ENCODE data around the gene DOCK4. TPM values are rescaled to one million over a fixed set of nuclear protein-coding genes. Genes with fewer than 3 reads are reported as not detected.

DOCK4 gene
- total RNA-seq, 1 experiment from 2014 or later = 0.07 TPM

DNA sequence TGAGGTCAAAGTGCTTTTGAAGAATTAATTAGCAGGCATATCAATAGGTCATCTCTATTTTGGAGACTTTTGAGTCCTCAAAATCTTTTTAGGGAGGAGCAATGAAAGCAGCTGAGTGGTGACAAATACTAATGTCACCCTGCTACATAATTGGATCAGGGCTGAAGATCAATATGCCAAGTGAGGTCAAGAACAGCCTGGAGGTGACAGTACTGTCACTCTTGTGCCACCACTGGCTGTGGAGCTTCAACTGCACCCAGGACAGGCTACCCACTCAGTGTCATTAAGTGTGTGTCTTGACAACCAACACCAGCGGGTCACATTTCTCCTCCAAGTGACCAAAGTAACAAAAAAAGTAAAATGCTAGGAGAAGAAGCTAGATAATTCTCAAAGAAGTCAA, 167.8 kb downstream of the DOCK4 start:
- in situ Hi-C loops (cut with HindIII; ENCODE audit: low sequenced_read_pairs) = no loop called here
- no peak for DNase-seq (ENCODE audit: low spot score)

DNA sequence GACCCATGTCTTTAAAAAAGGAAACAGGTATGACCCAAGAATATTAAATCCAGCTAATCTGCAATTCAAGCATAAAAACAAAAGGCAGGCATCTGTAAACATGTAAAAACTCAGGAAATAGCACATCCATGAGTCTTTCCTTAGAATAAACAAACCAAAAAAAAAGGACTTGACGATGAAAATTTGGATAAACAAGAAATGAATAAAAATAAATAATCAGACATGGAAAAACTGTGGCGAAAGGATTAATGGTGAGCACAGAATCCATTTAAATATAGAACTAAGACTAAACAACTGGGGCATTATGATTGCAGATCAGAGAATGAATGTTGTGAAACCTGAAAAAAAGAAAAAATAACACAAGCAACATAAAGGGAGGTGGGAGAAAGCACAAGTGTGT, 170.1 kb downstream of the DOCK4 start:
- in situ Hi-C loops (cut with HindIII; ENCODE audit: low sequenced_read_pairs) = no loop called here
- DNase-seq (ENCODE audit: low spot score) = no peak

DNA sequence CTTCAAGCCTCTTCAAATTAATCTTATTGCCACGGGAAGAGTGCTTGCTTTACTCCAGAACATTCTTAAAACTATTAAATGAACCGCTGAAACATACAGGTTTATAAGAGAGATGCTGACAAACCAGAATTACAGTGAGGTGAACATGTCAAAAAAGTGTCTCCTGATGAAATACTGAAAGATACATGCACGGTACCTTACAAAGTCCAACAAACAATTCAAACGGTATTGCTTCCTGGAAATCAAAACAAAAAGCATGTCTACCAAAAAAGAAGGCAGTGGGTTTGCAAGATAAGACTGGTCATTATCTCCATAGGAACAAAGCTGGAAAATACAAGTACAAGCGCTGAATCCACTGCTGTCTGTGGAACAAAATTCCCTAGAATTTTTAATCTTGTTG, 174.5 kb downstream of the DOCK4 start:
- no peak for DNase-seq (ENCODE audit: low spot score)
- in situ Hi-C loops (cut with HindIII; ENCODE audit: low sequenced_read_pairs) = no loop called here

DNA sequence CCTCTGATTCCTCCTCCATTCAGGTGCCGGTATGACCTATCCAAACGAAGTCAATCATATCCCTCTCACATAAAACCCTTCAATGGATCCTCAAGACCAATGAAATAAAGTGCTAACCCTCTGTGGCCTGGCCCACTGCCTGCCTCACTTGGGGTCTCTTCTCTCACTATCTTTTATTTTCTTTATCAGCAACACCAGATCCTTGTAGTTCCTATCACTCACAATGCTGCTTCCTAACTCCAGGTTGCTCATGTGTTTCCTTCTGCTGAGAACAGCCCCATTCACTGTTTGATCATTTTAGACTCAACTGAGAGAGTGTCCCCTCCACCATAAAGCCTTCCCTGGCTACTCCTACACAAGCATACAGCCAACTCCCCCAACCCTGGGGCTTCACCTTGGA, 180.6 kb downstream of the DOCK4 start:
- in situ Hi-C loops (cut with HindIII; ENCODE audit: low sequenced_read_pairs) = no loop called here
- no peak for DNase-seq (ENCODE audit: low spot score)

DNA sequence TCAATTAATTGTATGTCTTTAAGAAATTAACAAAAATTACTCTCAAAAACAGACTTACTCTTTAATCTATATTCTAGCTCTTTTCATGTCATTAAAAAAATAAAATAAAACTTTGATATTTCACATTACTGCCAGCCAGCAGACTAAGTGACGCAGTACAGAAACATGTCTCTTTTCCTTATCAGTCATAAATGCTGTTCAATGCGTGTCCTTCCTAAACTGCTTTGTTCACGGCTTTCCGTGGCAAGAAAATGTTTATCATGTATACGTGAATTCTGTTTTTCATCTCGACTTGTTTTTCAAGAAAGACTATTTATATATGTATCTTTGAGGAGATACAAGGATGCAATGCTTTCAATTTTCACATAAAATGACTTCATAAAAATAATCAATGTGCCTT, 182.4 kb downstream of the DOCK4 start:
- in situ Hi-C loops (cut with HindIII; ENCODE audit: low sequenced_read_pairs) = no loop called here
- no peak for DNase-seq (ENCODE audit: low spot score)

DNA sequence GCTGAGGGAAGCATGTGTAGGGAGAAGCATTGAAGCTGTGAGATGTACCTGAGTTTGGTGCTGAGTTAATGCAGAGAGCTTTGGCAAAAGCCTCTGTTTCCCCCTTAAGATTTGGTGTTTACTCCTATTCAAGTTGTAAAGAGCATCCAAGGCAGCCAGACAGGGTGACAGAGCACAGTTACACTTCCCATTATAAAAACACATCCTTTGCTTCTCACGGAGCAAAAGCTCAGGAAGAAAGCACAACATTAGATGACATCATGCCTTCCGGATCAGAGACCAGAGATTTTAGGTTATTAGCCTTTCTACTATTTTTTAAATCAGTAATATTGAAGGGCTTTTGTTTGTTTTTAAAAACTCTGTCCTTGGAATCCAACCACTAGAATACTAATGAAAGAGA, 182.9 kb downstream of the DOCK4 start:
- DNase-seq (ENCODE audit: low spot score) = no peak
- in situ Hi-C loops (cut with HindIII; ENCODE audit: low sequenced_read_pairs) = no loop called here

DNA sequence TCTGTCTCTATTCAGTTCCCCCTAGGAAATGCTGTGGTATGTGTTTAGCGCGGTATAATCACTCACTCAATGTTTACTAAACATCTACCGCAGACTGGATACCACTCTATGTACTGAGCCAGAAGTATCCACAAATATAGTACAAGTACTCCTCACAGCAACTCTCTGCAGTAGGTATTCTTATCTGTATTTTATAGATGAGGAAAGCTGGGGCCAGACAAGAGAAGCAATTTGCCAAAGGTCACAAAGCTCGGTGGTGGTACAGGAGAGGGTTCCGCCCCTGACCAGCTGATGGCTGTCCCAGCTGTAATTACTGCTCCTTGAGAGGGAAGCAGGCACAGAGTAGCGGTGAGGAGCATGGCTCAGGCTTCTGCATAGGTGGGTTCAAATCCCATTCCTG, 184.1 kb downstream of the DOCK4 start:
- in situ Hi-C loops (cut with HindIII; ENCODE audit: low sequenced_read_pairs) = no loop called here
- no peak for DNase-seq (ENCODE audit: low spot score)

DNA sequence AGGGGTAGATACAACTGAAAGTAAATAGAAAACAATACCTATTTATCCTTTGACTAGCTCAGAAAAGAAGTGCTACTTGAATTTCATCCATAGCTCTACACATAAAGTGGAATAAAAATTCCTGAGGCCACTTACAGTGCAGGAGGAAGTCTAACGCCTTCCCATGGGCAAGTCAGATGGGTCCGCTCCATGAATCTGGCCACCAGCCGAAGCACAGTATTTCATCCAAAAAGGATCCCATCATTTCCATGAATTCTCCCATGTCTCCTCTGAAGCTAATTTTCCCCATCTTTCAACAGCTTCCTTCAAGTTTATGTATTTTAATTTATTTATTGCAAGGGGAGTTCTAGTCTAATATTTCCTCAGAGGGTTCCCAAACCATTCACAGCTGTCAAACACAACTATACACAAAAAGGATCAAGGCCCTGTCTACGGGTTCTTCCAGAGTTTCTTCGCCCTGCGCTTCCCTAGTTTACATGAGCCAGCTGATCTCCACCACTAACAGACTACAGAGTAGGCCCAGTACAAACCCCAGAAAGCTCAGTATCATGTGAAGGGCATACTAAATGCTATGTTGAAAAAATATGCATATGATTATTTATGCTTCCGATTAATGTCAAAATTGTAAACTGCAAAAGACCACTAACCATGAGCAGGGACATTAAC, 184.7 kb downstream of the DOCK4 start:
- in situ Hi-C loops (cut with HindIII; ENCODE audit: low sequenced_read_pairs) = no loop called here

DNA sequence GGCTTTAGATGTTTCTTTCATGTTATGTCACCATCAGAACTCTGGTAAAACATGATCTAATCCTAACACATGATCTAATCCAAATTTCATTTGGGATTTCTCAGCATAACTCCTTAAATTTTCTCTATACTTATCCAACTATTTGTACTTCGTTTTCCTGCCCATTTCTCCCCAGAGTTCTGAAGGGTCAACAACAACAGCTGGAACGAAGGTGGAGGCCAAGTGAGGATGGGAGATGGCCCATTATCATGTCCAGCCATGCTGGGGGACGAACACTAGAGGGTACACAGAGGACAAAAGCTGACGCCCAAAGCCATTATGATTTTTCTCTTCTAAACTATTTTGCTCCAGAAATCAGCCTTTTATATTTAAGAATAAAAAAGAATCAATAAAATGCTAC, 185.4 kb downstream of the DOCK4 start:
- DNase-seq (ENCODE audit: low spot score) = no peak
- in situ Hi-C loops (cut with HindIII; ENCODE audit: low sequenced_read_pairs) = no loop called here

More for the DNA sequence above, 184.7 kb downstream of the DOCK4 start:
- peak; percentile 85 for DNase-seq (ENCODE audit: low spot score)

DNA sequence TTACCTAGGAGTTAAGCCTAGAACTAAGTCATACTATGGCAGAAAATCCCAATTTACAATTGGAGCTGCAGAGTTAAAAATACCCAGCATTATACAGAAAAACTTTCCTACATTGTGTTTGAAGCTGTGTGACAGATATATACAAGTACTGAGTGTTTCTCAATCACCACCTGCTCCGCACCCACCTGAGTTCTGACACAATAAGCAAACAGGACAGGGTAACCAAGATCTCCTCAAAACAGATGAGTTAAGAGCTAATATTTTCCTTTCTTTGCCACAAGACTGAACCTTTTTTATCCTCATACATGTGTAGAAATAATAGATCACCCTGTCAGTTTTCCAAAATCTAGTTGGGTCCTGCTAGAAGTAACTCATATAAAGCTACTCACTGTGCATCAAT, 186.3 kb downstream of the DOCK4 start:
- in situ Hi-C loops (cut with HindIII; ENCODE audit: low sequenced_read_pairs) = no loop called here
- no peak for DNase-seq (ENCODE audit: low spot score)

DNA sequence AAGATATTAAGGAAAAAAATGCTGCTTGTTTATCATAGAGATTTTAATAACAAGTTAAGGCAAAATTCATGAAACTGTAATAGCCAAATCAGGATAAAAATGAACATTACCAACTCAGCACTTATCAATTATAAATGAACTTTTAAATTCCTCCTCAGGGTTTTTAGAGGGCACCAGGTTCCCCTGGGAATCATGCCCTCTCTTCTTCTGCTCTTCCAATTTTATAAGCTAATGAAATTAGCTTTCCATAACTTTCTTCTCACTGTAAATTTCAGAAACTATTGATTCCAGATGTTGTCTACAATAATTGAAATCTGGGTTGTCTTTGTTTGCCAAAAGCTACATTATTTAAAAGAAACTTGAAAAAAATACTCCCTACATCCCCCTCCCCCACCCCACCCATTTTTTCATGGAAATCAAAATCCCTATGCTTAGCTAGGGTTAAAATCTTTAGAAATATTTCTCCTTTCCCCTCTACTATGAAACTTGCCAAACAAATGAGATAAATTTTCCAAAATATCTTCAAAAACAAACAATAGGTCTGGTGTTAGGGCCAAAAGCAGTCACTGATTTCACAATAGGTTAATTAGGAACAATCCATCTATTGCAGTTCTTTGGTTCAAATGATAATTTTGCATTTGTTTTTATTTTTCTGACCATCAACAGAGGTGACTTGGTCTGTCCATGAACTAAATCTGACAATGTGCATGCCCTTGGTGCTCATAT, 187.7 kb downstream of the DOCK4 start:
- in situ Hi-C loops (cut with HindIII; ENCODE audit: low sequenced_read_pairs) = no loop called here
- no peak for DNase-seq (ENCODE audit: low spot score)

DNA sequence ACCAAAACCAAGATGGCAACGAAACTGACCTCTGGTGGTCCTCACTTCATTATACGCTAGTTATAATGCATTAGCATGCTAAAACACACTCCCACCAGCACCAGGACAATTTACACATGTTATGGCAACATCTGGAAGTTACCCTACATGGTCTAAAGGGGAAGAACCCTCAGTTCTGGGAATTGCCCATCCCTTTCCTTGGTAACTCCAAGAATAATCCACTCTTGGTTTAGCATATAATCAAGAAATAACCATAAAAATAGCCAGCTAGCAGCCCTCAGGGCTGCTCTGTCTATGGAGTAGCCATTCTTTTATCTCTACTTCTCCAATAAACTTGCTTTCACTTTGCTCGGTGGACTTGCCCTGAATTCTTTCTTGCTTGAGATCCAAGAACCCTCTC, 191.1 kb downstream of the DOCK4 start:
- in situ Hi-C loops (cut with HindIII; ENCODE audit: low sequenced_read_pairs) = no loop called here
- no peak for DNase-seq (ENCODE audit: low spot score)

DNA sequence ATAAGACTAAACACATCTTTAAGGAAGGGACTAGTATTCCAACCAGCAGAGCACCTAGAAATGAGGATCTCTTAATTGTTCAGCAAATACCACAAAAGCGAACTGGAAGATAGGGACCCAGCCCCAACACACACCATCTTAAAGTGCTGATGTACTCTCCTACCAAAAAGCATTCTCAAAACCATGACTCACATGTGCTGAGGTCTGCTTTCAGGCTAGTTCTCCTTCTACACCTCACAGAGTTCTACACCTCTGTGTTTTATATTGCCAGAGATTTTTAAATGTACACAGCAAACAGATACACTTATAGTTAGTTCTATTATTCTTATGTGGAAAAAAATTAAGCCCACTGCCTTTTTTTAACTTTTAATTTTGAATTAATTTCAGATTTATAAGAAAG, 191.9 kb downstream of the DOCK4 start:
- in situ Hi-C loops (cut with HindIII; ENCODE audit: low sequenced_read_pairs) = no loop called here
- no peak for DNase-seq (ENCODE audit: low spot score)

DNA sequence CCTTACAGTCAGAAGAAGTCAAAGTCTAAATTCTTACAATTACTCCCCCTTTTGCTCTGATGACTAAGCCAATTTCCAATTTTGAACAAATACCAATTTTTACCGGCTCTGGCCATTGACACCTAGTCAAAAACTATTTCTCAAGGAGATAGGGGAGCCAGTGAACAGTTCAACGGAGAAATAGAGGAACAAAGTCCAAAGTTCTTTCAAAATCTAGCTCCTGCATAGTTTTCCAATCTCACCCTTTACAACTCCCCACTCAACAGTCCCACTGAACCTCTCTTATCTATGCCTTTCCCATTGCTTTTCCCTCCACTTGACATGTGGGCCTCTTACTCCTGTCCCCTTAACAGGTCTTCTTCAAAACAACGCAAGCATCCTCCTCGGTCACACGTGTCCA, 192.9 kb downstream of the DOCK4 start:
- in situ Hi-C loops (cut with HindIII; ENCODE audit: low sequenced_read_pairs) = no loop called here
- DNase-seq (ENCODE audit: low spot score) = no peak

DNA sequence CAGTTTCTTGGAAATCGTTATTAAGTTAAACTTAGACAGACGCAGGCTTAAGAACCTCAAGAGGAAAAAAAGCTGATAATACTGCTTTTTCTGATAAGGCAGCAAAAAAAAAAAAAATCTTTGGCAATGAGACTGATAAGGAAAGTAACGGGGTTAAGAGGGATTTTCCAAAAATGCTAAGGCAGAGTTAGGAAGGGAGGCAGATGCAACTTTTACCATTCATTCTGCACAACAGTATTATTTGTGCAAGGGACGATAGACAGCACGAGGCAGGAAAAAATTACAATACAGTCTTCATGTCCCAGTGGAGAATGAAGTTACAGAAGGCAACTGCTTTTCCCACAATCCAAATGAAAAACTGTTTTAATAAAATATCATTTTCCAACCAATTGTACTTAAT, 194.0 kb downstream of the DOCK4 start:
- no peak for DNase-seq (ENCODE audit: low spot score)
- in situ Hi-C loops (cut with HindIII; ENCODE audit: low sequenced_read_pairs) = no loop called here

DNA sequence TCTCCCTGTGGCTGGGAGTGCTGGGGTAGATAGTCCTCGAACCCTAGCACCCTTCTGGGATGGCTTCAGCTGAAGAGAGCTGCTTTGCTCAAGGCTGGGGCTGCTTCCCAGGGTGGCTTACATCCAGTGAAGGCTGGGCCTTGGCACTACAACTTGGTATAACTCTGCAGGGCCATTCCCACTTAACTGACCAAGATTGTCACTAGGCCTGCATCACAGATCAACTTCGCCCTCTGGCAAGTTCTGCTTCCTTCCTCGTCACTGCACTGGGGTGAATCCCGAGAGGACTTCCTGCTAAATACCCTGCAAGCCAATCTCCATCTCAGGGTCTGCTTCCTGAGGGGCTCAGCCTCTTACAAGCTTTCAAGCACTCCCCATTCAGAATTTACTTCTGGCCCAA, 195.2 kb downstream of the DOCK4 start:
- in situ Hi-C loops (cut with HindIII; ENCODE audit: low sequenced_read_pairs) = no loop called here
- no peak for DNase-seq (ENCODE audit: low spot score)

DNA sequence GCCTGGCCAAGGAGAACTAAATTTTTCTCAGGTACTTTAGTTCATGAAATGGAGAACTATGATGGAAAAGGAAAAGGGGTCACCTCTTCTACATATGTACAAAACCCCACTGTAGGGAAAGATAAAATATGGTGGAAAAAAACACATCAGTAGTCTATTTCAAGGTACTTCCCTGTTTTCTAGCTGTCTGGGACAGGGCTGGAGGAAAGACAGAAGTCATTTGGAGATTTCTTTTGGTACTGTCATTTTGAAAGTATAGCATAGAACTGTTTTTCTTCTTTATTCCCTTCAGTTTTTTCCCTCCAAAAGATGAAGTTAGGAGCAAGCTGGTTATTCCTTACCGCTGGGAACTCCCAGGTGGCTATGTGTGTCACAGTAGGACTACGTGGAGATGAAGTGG, 196.1 kb downstream of the DOCK4 start:
- in situ Hi-C loops (cut with HindIII; ENCODE audit: low sequenced_read_pairs) = no loop called here
- DNase-seq (ENCODE audit: low spot score) = no peak

DNA sequence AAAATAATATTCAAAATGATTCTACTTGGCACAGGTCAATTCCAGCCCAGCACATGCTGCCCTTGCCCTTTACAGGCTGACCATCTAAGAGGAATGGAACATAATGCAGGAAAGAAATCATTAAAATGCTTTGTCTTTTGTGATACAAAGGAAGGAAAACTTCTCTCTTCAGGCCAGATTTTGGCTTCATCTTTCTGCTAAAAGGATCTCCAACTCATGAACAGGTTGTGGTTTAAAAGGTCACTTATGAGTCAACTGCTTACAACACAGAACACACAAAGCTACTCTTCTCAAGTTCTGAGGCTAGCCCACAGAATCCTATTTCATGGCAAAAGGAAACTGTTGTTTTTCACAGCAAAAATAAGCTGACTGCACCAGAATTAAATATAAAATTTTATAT, 197.1 kb downstream of the DOCK4 start:
- in situ Hi-C loops (cut with HindIII; ENCODE audit: low sequenced_read_pairs) = no loop called here
- DNase-seq (ENCODE audit: low spot score) = no peak

DNA sequence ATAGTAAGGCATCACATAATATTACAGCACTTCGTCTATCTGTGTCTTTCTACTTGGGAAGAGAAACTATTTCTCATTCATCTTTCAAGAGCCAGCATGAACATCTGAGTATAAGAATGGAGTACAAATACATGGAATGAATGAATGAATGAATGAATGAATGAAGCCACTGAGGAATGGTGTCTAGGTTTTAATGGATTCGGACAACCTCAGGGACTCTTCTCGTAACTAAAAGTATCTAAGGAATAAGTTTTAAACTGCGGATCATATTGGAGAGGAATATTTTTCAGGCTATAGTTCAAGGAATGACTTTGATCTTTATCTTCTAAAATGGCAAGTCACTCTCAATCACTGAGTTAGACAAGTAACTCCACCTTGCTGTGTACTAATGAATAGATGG, 199.0 kb downstream of the DOCK4 start:
- in situ Hi-C loops (cut with HindIII; ENCODE audit: low sequenced_read_pairs) = no loop called here
- DNase-seq (ENCODE audit: low spot score) = no peak

DNA sequence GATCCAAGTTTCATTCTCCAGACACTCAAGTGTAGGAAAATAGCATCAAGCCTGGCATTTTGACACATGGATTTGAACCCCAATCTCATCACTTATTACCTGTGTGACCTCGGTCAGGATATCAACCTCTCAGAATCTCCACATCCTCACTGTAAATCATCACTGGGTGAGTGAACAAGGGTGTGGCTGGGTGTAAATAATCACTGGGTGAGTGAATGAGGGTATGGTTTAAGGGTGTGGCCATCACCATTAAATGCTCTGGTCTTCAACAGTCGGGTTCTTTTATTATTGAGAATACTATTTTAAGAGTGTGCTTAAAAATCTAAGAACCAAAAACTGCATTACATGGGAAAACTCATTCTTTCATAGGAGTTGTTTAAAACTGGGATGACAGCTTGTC, 200.1 kb downstream of the DOCK4 start:
- DNase-seq (ENCODE audit: low spot score) = no peak
- in situ Hi-C loops (cut with HindIII; ENCODE audit: low sequenced_read_pairs) = no loop called here

DNA sequence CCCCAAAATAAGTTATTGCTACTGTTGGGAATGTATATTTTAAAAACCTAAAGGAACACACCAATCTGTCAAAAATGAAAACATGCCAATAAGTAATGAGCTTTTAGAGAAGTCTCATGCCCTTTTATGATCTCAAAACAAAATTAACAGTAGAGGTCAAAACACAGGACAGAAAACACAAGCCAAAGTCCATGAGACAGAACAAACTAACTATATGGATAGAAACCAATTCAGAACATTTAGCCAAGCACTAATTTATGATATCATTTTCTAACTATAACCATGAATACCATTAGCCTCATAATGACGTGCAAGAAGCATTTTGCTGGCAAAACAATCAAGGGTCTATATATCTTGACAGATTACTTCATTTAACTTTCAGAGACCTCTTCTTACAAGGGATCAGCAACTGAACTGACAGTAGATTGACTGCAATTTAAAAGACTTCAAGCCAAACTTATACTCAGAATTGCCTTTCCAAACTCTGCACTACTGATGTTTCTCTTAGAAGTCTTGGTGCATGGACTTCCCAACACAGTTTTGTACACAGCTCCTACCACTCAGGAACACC, 200.9 kb downstream of the DOCK4 start:
- DNase-seq (ENCODE audit: low spot score) = no peak
- in situ Hi-C loops (cut with HindIII; ENCODE audit: low sequenced_read_pairs) = no loop called here
